BLaER1 (cell line): Measurements from ENCODE around the gene ADRM1.

ENCODE experiments used
- H3K27ac ChIP-seq: shearing (Covaris generic); formaldehyde crosslinking; 2 replicates; pipeline ENCODE4 v1.8.1; 2022
- H3K27me3 ChIP-seq: shearing (Covaris generic); formaldehyde crosslinking; 2 replicates; pipeline ENCODE4 v1.8.1; 2022
- H3K36me3 ChIP-seq: shearing (Covaris generic); formaldehyde crosslinking; 2 replicates; pipeline ENCODE4 v1.8.1; 2022
- H3K4me1 ChIP-seq: shearing (Covaris generic); formaldehyde crosslinking; 2 replicates; pipeline ENCODE4 v1.8.1; 2022
- H3K4me2 ChIP-seq: shearing (Covaris generic); formaldehyde crosslinking; 2 replicates; pipeline ENCODE4 v1.8.1; 2022
- H3K4me3 ChIP-seq: shearing (Covaris generic); formaldehyde crosslinking; 2 replicates; pipeline ENCODE4 v1.8.1; 2022
- H3K9ac ChIP-seq: shearing (Covaris generic); formaldehyde crosslinking; 2 replicates; pipeline ENCODE4 v1.8.1; 2022
- H3K9me3 ChIP-seq: shearing (Covaris generic); formaldehyde crosslinking; 2 replicates; pipeline ENCODE4 v1.8.1; 2022
- H4K20me1 ChIP-seq: shearing (Covaris generic); formaldehyde crosslinking; 2 replicates; pipeline ENCODE4 v1.8.1; 2022
- Cebpa-rat ChIP-seq: shearing (Covaris generic); IDR thresholded peaks from 2 replicates; pipeline ENCODE4 v1.8.1; 2022

The ADRM1 gene

DNA sequence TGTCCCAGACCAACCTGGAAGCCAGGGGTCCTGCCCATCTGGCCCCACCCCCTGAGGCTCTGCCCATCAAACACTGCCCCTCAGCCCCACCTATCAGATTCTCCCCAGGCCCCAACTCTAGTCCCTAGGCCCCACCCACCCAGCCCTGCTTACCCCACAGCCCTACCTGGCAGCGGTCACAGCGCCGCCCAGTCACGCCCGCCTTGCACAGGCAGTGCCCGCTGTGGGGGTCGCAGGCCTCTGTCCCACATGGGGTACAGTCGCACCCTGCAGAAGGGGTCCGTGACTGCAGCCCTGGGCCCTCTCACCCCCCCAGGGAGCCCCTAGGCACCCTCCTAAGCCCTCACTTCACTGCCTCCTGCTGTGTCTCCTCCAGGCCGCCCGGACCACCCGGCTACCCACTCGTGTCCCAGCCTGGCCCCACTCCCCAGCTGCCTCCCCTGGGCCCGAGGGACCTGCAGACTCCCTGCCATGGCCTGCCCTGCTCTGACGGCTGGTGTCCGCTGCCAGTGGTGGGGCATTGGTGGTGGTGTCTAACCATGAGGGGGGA, 19.8 kb downstream of the ADRM1 start:
- no peaks in the 10 kb centered on the region for H3K4me1 ChIP-seq
- no peak overlapping the region for H3K9ac ChIP-seq
- H3K4me3 ChIP-seq = no peak overlapping the region
- no peak overlapping the region for H3K27ac ChIP-seq
- no peaks in the 10 kb centered on the region for H3K9me3 ChIP-seq
- no peaks in the 10 kb centered on the region for H4K20me1 ChIP-seq
- no peak for TF ChIP-seq Cebpa-rat
- peaks cover 69% of the 10 kb centered on the region for H3K36me3 ChIP-seq
- no peak overlapping the region for H3K4me2 ChIP-seq
- H3K27me3 ChIP-seq = no peaks in the 10 kb centered on the region

DNA sequence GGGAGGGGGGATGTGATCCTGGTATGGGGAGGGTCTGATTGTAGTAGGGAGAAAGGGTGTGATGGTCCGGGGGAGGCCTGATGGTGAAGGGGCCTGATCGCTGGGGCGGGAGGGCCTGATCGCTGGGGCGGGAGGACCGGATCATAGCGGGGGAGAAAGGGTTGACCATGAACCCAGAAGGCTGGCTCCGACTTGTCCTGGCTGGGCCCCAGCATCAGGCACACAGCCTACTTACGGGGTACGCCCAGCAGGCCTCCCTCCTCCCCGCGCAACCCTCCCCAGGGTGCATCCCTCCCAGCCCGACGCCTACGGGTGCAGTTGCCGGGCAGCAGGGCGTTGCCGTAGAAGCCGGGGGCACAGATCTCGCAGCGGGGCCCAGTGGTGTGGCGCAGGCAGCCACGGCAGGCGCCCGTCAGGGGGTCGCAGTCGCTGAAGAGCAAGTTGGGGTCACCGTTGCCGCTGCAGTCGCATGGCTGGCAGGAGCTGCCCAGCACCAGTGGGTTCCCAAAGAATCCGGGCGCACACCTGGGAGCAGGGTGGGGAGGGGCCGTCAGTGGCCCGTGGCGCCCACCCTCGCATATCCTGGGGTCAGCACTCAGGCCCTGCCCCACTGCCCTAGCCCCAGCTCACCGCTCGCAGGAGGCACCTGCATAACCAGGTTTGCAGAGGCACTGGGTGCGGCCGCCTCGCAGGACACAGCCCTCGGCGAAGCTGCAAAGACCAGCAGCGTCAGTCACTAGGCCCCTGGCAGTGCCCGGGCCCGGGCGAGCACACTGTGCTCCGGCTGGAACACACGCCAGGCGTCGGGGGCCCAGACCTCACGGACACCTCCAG, 20.6 kb downstream of the ADRM1 start:
- H3K36me3 ChIP-seq = peaks cover 75% of the 10 kb centered on the region
- no peaks in the 10 kb centered on the region for H3K9me3 ChIP-seq
- H4K20me1 ChIP-seq = peaks cover 5% of the 10 kb centered on the region; the same call in 1 of the 2 replicates
- no peak overlapping the region for H3K9ac ChIP-seq
- TF ChIP-seq Cebpa-rat = no peak
- no peak overlapping the region for H3K27ac ChIP-seq
- no peaks in the 10 kb centered on the region for H3K27me3 ChIP-seq
- no peak overlapping the region for H3K4me2 ChIP-seq
- peaks cover 4% of the 10 kb centered on the region for H3K4me1 ChIP-seq
- no peak overlapping the region for H3K4me3 ChIP-seq

DNA sequence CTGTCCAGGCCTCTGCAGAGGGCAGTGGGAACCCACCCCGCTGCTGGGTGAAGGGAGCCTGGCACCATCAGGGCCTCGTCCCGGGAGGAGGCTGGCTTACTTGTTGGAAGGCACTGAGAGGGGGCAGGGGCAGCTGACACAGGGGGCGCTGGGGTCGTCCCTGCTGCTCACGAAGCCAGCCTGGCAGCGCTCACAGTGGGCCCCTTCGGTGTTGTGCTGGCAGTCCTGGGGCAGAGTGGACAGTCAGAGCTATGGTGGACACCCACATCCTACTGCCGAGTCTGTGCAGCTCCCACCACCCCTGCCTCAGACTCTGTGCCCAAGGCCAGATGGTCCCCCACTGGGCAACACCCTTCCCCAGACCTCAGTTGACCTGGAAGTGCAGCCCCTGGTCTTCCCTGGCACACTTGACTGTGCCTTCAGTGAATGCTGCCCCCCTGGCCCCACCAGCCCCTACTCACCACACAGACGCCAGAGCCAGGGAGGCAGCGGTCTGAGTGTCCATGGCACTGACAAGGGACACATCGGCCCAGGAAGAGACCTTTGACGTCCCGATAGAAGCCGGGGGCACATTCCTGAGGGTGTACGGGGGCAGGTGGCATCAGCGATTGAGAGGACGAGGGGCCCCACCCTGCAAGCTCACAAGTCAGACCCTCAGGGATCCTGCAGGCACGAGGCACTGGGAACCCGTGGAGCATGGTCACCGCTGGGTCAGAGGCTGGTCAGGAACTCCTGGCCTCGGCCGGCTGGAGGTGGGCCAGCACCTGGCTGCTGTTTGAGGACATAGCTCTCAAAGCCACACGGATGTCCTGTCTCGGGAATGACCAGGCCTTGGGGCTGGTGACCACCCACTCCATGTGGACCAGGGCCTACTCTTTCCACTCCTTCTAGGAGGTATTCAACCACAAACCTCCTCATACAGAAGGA, 21.4 kb downstream of the ADRM1 start:
- no peaks in the 10 kb centered on the region for H3K27me3 ChIP-seq
- H3K9ac ChIP-seq = no peak overlapping the region
- TF ChIP-seq Cebpa-rat = no peak
- peaks cover 74% of the 10 kb centered on the region for H3K36me3 ChIP-seq
- no peak overlapping the region for H3K4me2 ChIP-seq
- no peak overlapping the region for H3K27ac ChIP-seq
- peaks cover 9% of the 10 kb centered on the region for H3K4me1 ChIP-seq
- H4K20me1 ChIP-seq = peaks cover 14% of the 10 kb centered on the region; the same call in 1 of the 2 replicates
- H3K9me3 ChIP-seq = no peaks in the 10 kb centered on the region
- H3K4me3 ChIP-seq = no peak overlapping the region

DNA sequence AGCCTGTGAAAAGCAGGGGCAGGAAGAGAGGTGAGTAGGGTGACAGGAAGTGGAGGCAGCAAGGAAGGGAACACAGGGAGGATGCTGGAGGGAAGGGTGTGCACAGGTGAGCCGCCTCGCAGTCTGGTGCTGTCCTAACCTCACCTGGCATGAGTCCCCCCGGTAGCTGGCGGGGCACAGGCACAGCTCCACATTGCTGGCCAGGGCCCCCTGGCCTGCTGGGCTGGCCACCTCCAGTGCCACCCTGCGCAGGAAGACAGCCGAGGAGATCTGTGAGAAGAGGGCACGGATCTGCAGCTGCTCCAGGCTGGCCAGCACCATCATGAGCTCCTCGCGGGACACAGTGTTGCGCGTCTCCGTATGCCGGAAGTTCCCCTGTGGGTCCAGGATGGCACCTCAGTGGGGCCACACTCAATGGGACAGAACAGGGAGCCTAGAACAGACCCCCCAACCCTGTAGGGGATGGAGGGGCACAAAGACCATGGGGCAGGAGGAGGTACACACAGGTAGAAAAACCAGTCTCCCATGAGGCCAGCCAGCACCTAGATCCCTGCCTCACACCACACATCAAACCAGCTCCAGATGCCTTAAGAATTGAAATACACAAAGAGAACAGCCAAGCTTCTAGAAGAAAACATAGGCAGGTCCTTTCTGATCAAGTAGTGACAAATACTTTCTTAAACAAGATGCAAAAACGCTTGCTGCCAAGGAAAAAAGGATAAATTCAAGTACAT, 22.5 kb downstream of the ADRM1 start:
- peaks cover 20% of the 10 kb centered on the region; the same call in 1 of the 2 replicates for H4K20me1 ChIP-seq
- peaks cover 79% of the 10 kb centered on the region for H3K36me3 ChIP-seq
- peaks cover 9% of the 10 kb centered on the region for H3K4me1 ChIP-seq
- H3K4me2 ChIP-seq = no peak overlapping the region
- H3K9me3 ChIP-seq = no peaks in the 10 kb centered on the region
- H3K9ac ChIP-seq = no peak overlapping the region
- TF ChIP-seq Cebpa-rat = no peak
- H3K27me3 ChIP-seq = no peaks in the 10 kb centered on the region
- H3K4me3 ChIP-seq = no peak overlapping the region
- no peak overlapping the region for H3K27ac ChIP-seq

DNA sequence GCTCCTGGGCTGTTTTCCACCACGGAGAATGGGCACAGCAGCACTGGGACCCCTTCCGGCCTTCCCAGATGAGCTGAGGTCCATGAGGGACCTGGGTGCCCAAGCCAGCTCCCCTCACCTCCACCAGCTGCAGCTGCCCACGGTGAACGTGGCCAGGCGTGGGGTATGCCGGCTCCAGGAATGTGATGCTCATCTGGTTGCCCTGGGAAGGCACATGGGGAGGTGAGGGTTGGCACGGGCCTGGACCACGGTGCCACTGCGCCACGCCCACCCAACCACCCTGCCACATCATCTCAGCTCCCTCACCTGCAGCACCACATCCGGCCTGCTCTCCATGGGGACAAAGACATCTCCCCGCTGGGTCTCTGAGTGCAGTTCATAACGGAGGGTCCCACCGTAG, 23.8 kb downstream of the ADRM1 start:
- TF ChIP-seq Cebpa-rat = no peak
- Histone ChIP-seq H3K4me3 (no peak overlapping the region), H3K4me1 (peaks cover 9% of the 10 kb centered on the region), H3K36me3 (peaks cover 85% of the 10 kb centered on the region), H3K4me2 (no peak overlapping the region), H3K9me3 (no peaks in the 10 kb centered on the region), H3K27me3 (no peaks in the 10 kb centered on the region), H4K20me1 (peaks cover 20% of the 10 kb centered on the region; the same call in 1 of the 2 replicates), H3K27ac (no peak overlapping the region), H3K9ac (no peak overlapping the region)

- H4K20me1 ChIP-seq = peaks cover 20% of the 10 kb centered on the region; the same call in 1 of the 2 replicates
- H3K9me3 ChIP-seq = no peaks in the 10 kb centered on the region
- H3K27me3 ChIP-seq = no peaks in the 10 kb centered on the region
- no peak overlapping the region for H3K9ac ChIP-seq
- H3K4me3 ChIP-seq = no peak overlapping the region
- no peak overlapping the region for H3K27ac ChIP-seq
- H3K4me1 ChIP-seq = peaks cover 9% of the 10 kb centered on the region
- H3K4me2 ChIP-seq = no peak overlapping the region
- TF ChIP-seq Cebpa-rat = no peak
- peaks cover 86% of the 10 kb centered on the region for H3K36me3 ChIP-seq
These were observed 24.3 kb downstream of the ADRM1 start for GRCh38 chr20:62326959-62327725.

DNA sequence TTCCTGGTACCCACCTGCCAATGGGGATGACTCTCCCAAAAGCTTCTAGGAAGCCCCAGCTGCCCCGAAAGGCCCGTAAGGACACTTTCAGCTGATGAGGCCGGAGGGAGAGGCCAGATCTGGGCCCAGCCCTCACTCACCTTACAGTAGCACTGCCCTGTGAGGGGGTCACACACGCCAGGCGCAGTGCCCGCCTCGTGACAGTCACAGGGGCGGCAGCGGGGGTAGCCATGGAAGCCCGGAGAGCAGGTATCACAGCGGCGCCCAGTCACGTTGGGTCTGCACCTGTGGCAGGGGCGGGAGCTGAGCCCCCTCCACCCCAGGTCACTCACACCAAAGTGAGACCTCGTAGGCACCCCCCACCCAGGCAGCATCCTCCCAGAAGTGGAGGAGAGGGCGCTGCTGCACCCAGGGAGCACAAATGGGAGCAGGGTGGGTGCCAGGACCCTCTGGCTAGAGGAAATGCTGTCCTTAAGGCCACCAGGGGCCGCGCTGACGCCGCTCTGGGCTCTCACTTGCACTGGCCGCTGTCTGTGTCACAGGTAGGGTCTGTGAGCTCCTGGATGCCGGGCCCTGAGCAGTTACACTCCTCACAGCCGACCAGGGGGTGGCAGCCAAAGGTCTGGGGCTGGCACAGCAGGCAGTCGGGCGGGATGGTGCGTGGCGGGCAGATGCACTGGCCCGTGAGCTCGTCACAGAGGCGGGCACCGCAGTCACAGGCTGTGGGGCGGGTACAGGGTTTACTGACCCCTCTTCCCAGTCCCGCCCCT, 25.1 kb downstream of the ADRM1 start:
- peaks cover 20% of the 10 kb centered on the region; the same call in 1 of the 2 replicates for H4K20me1 ChIP-seq
- peak overlapping the region; percentile 17; the same call in 1 of the 2 replicates for H3K4me2 ChIP-seq
- no peak for TF ChIP-seq Cebpa-rat
- no peaks in the 10 kb centered on the region for H3K27me3 ChIP-seq
- peaks cover 92% of the 10 kb centered on the region for H3K36me3 ChIP-seq
- H3K4me1 ChIP-seq = peaks cover 9% of the 10 kb centered on the region
- 0 out of 2 replicates have a peak overlapping the region, but pooled peaks have one; percentile 13 for H3K27ac ChIP-seq
- no peak overlapping the region for H3K4me3 ChIP-seq
- no peak overlapping the region for H3K9ac ChIP-seq
- no peaks in the 10 kb centered on the region for H3K9me3 ChIP-seq
